ENCODE measurements around the gene ZFR.
"Not testable (repeated sequence)": the region's sequence is repeated elsewhere in the genome, so short reads cannot be mapped to it uniquely, and the experiment has no call there.

DNA sequence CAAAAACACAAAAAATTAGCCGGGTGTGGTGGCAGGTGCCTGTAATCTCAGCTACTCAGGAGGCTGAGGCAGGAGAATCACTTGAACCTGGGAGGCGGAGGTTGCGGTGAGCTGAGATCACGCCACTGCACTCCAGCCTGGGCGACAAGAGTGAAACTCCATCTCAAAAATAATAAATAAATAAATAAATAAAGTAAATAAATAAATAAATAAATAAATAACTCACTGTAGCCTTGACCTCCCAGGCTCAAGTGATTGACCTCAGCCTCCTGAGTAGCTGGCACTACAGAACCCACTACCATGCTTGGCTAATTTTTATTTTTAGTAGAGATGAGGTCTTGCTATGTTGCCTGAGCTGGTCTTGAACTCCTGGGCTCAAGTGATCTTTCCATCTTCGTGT, 77.3 kb downstream of the ZFR start:
- TF ChIP-seq, protein P1, sequence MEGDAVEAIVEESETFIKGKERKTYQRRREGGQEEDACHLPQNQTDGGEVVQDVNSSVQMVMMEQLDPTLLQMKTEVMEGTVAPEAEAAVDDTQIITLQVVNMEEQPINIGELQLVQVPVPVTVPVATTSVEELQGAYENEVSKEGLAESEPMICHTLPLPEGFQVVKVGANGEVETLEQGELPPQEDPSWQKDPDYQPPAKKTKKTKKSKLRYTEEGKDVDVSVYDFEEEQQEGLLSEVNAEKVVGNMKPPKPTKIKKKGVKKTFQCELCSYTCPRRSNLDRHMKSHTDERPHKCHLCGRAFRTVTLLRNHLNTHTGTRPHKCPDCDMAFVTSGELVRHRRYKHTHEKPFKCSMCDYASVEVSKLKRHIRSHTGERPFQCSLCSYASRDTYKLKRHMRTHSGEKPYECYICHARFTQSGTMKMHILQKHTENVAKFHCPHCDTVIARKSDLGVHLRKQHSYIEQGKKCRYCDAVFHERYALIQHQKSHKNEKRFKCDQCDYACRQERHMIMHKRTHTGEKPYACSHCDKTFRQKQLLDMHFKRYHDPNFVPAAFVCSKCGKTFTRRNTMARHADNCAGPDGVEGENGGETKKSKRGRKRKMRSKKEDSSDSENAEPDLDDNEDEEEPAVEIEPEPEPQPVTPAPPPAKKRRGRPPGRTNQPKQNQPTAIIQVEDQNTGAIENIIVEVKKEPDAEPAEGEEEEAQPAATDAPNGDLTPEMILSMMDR (optimal IDR thresholded peaks at IDR 0.05 in 1 of 3, IDR thresholded peaks at IDR 0.05 in 1 of 3, conservative IDR thresholded peaks at IDR 0.05 in 1 of 3; ENCODE audit: extremely low read depth in 1 of 3, insufficient read depth in 2 of 3, low read length in 3 of 3): not testable (repeated sequence)
- not testable (repeated sequence) for TF ChIP-seq EZH2 (IDR thresholded peaks at IDR 0.05; ENCODE audit: low read length)

Measured in keratinocyte (primary cell).